ENCODE data around the gene KLK5. TPM values are rescaled to one million over a fixed set of nuclear protein-coding genes. Genes with fewer than 3 reads are reported as not detected.

The KLK5 gene
- total RNA-seq, 1 experiment from 2014 or later: not detected

DNA sequence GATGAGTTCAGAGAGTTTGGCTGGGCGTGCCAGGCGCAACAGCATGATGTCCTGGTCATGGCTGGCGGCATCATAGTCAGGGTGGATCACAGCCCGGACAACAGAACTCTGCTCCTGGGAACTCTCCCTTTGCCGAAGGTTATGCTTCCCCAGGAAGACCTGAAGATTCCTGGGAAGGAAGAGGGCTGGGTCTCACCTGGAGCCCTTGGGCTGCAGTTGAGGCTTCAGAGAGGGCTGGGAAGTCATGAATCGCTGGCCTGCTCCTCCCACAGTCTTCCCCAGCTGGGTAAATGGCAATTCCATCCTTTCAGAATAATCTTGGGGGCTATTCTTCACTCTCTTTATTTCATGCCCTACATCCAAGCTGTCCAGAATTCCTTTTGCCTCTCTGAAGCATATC lies 10.5 kb upstream of the KLK5 start:
- no peak for DNase-seq
- Histone ChIP-seq H3K4me2 (ENCODE audit: low read depth, low read length, poor library complexity, severe bottlenecking) (no peak overlapping the region), H3K9me3 (ENCODE audit: low read length) (no peaks in the 10 kb centered on the region; the same call in 1 of the 2 replicates), H3K4me3 (ENCODE audit: low read length) (no peak overlapping the region), H3K4me1 (ENCODE audit: low read length) (no peaks in the 10 kb centered on the region), H3K27me3 (ENCODE audit: low read length) (no peaks in the 10 kb centered on the region), H3K9me2 (replicated peaks; ENCODE audit: insufficient read depth, low read length) (no peaks in the 10 kb centered on the region), H4K20me1 (ENCODE audit: insufficient read depth, low read depth, low read length) (no peaks in the 10 kb centered on the region), H3K9ac (ENCODE audit: low read length) (no peak overlapping the region), H3K36me3 (ENCODE audit: insufficient read depth, low read length) (no peaks in the 10 kb centered on the region), H3K27ac (ENCODE audit: low read length) (no peak overlapping the region), H3K79me2 (ENCODE audit: low read length) (no peaks in the 10 kb centered on the region), H2AFZ (ENCODE audit: low read length) (no peak overlapping the region)

- H3K36me3 ChIP-seq (ENCODE audit: insufficient read depth, low read length): no peaks in the 10 kb centered on the region
- no peaks in the 10 kb centered on the region; the same call in 1 of the 2 replicates for H3K9me3 ChIP-seq (ENCODE audit: low read length)
- no peak overlapping the region for H3K9ac ChIP-seq (ENCODE audit: low read length)
- no peaks in the 10 kb centered on the region for H4K20me1 ChIP-seq (ENCODE audit: insufficient read depth, low read depth, low read length)
- no peaks in the 10 kb centered on the region for H3K79me2 ChIP-seq (ENCODE audit: low read length)
- no peak overlapping the region for H3K27ac ChIP-seq (ENCODE audit: low read length)
- H3K9me2 ChIP-seq (replicated peaks; ENCODE audit: insufficient read depth, low read length): no peaks in the 10 kb centered on the region
- H3K4me3 ChIP-seq (ENCODE audit: low read length): no peak overlapping the region
- no peak overlapping the region for H2AFZ ChIP-seq (ENCODE audit: low read length)
- H3K27me3 ChIP-seq (ENCODE audit: low read length): no peaks in the 10 kb centered on the region
- no peak for DNase-seq
- H3K4me1 ChIP-seq (ENCODE audit: low read length): no peaks in the 10 kb centered on the region
- no peak overlapping the region for H3K4me2 ChIP-seq (ENCODE audit: low read depth, low read length, poor library complexity, severe bottlenecking)
Observed at GRCh38 chr19:50962245-50962644, 9.4 kb upstream of the KLK5 start.

GRCh38 chr19:50959731-50960500 lies 7.1 kb upstream of the KLK5 start:
- H3K4me2 ChIP-seq (ENCODE audit: low read depth, low read length, poor library complexity, severe bottlenecking): no peak overlapping the region
- no peaks in the 10 kb centered on the region for H3K9me2 ChIP-seq (replicated peaks; ENCODE audit: insufficient read depth, low read length)
- no peaks in the 10 kb centered on the region; the same call in 1 of the 2 replicates for H3K9me3 ChIP-seq (ENCODE audit: low read length)
- H3K27me3 ChIP-seq (ENCODE audit: low read length): no peaks in the 10 kb centered on the region
- no peak overlapping the region for H3K4me3 ChIP-seq (ENCODE audit: low read length)
- no peak overlapping the region for H3K27ac ChIP-seq (ENCODE audit: low read length)
- no peak for DNase-seq
- H3K4me1 ChIP-seq (ENCODE audit: low read length): no peaks in the 10 kb centered on the region
- H3K36me3 ChIP-seq (ENCODE audit: insufficient read depth, low read length): no peaks in the 10 kb centered on the region
- no peaks in the 10 kb centered on the region for H3K79me2 ChIP-seq (ENCODE audit: low read length)
- H4K20me1 ChIP-seq (ENCODE audit: insufficient read depth, low read depth, low read length): no peaks in the 10 kb centered on the region
- H2AFZ ChIP-seq (ENCODE audit: low read length): no peak overlapping the region
- H3K9ac ChIP-seq (ENCODE audit: low read length): no peak overlapping the region

GRCh38 chr19:50957587-50957986 lies 4.7 kb upstream of the KLK5 start:
- Histone ChIP-seq H3K9me2 (replicated peaks; ENCODE audit: insufficient read depth, low read length) (no peaks in the 10 kb centered on the region), H3K36me3 (ENCODE audit: insufficient read depth, low read length) (no peaks in the 10 kb centered on the region), H3K9me3 (ENCODE audit: low read length) (no peaks in the 10 kb centered on the region; the same call in 1 of the 2 replicates), H3K79me2 (ENCODE audit: low read length) (no peaks in the 10 kb centered on the region), H3K27me3 (ENCODE audit: low read length) (no peaks in the 10 kb centered on the region), H3K4me1 (ENCODE audit: low read length) (no peaks in the 10 kb centered on the region), H3K27ac (ENCODE audit: low read length) (no peak overlapping the region), H3K4me2 (ENCODE audit: low read depth, low read length, poor library complexity, severe bottlenecking) (no peak overlapping the region), H3K9ac (ENCODE audit: low read length) (no peak overlapping the region), H2AFZ (ENCODE audit: low read length) (no peak overlapping the region), H3K4me3 (ENCODE audit: low read length) (no peak overlapping the region), H4K20me1 (ENCODE audit: insufficient read depth, low read depth, low read length) (no peaks in the 10 kb centered on the region)
- no peak for DNase-seq

- H4K20me1 ChIP-seq (ENCODE audit: insufficient read depth, low read depth, low read length): no peaks in the 10 kb centered on the region
- no peaks in the 10 kb centered on the region for H3K36me3 ChIP-seq (ENCODE audit: insufficient read depth, low read length)
- no peaks in the 10 kb centered on the region for H3K27me3 ChIP-seq (ENCODE audit: low read length)
- no peak overlapping the region for H3K4me2 ChIP-seq (ENCODE audit: low read depth, low read length, poor library complexity, severe bottlenecking)
- H3K4me1 ChIP-seq (ENCODE audit: low read length): no peaks in the 10 kb centered on the region
- no peak overlapping the region for H3K4me3 ChIP-seq (ENCODE audit: low read length)
- no peaks in the 10 kb centered on the region for H3K79me2 ChIP-seq (ENCODE audit: low read length)
- no peak overlapping the region for H3K9ac ChIP-seq (ENCODE audit: low read length)
- no peak for DNase-seq
- H2AFZ ChIP-seq (ENCODE audit: low read length): no peak overlapping the region
- no peak overlapping the region for H3K27ac ChIP-seq (ENCODE audit: low read length)
- no peaks in the 10 kb centered on the region for H3K9me2 ChIP-seq (replicated peaks; ENCODE audit: insufficient read depth, low read length)
- H3K9me3 ChIP-seq (ENCODE audit: low read length): no peaks in the 10 kb centered on the region
Observed at GRCh38 chr19:50949861-50950260, 3.0 kb downstream of the KLK5 start.

- no peaks in the 10 kb centered on the region for H3K27me3 ChIP-seq (ENCODE audit: low read length)
- no peak for DNase-seq
- no peak overlapping the region for H3K4me2 ChIP-seq (ENCODE audit: low read depth, low read length, poor library complexity, severe bottlenecking)
- no peak overlapping the region for H3K27ac ChIP-seq (ENCODE audit: low read length)
- H3K9me2 ChIP-seq (replicated peaks; ENCODE audit: insufficient read depth, low read length): no peaks in the 10 kb centered on the region
- H3K9ac ChIP-seq (ENCODE audit: low read length): no peak overlapping the region
- no peaks in the 10 kb centered on the region for H3K4me1 ChIP-seq (ENCODE audit: low read length)
- no peak overlapping the region for H2AFZ ChIP-seq (ENCODE audit: low read length)
- H4K20me1 ChIP-seq (ENCODE audit: insufficient read depth, low read depth, low read length): no peaks in the 10 kb centered on the region
- H3K4me3 ChIP-seq (ENCODE audit: low read length): no peak overlapping the region
- H3K79me2 ChIP-seq (ENCODE audit: low read length): no peaks in the 10 kb centered on the region
- H3K9me3 ChIP-seq (ENCODE audit: low read length): no peaks in the 10 kb centered on the region
- H3K36me3 ChIP-seq (ENCODE audit: insufficient read depth, low read length): no peaks in the 10 kb centered on the region
Observed at GRCh38 chr19:50947123-50947522, 5.7 kb downstream of the KLK5 start.

DNA sequence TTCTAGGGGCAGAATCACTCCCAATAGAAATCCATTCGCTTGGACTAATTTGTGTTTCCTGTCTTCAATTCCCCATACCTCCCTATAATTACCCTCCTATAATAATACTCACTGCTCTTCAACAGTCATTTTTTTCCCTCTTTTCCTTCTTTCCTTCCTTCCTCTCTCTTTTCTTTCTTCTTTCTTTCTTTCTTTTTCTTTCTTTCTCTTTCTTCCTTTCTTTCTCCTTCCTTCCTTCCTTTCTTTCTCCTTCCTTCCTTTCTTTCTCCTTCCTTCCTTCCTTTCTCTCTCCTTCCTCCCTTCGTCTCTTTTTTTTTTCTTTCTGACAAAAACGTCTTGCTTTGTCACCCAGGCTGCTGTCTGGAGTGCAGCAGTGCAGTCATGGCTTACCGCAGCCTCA lies 8.0 kb downstream of the KLK5 start:
- Histone ChIP-seq H3K36me3 (ENCODE audit: insufficient read depth, low read length) (no peaks in the 10 kb centered on the region), H3K4me1 (ENCODE audit: low read length) (no peaks in the 10 kb centered on the region), H2AFZ (ENCODE audit: low read length) (no peak overlapping the region), H3K79me2 (ENCODE audit: low read length) (no peaks in the 10 kb centered on the region), H3K27ac (ENCODE audit: low read length) (no peak overlapping the region), H4K20me1 (ENCODE audit: insufficient read depth, low read depth, low read length) (no peaks in the 10 kb centered on the region), H3K9me3 (ENCODE audit: low read length) (no peaks in the 10 kb centered on the region), H3K9ac (ENCODE audit: low read length) (no peak overlapping the region), H3K27me3 (ENCODE audit: low read length) (no peaks in the 10 kb centered on the region), H3K9me2 (replicated peaks; ENCODE audit: insufficient read depth, low read length) (no peaks in the 10 kb centered on the region), H3K4me2 (ENCODE audit: low read depth, low read length, poor library complexity, severe bottlenecking) (no peak overlapping the region), H3K4me3 (ENCODE audit: low read length) (no peak overlapping the region)
- DNase-seq: no peak

- Histone ChIP-seq H4K20me1 (ENCODE audit: insufficient read depth, low read depth, low read length) (no peaks in the 10 kb centered on the region), H3K9me3 (ENCODE audit: low read length) (no peaks in the 10 kb centered on the region), H3K27ac (ENCODE audit: low read length) (no peak overlapping the region), H3K9ac (ENCODE audit: low read length) (no peak overlapping the region), H3K9me2 (replicated peaks; ENCODE audit: insufficient read depth, low read length) (no peaks in the 10 kb centered on the region), H2AFZ (ENCODE audit: low read length) (no peak overlapping the region), H3K36me3 (ENCODE audit: insufficient read depth, low read length) (no peaks in the 10 kb centered on the region), H3K4me2 (ENCODE audit: low read depth, low read length, poor library complexity, severe bottlenecking) (no peak overlapping the region), H3K4me3 (ENCODE audit: low read length) (no peak overlapping the region), H3K4me1 (ENCODE audit: low read length) (no peaks in the 10 kb centered on the region), H3K79me2 (ENCODE audit: low read length) (no peaks in the 10 kb centered on the region), H3K27me3 (ENCODE audit: low read length) (no peaks in the 10 kb centered on the region)
- no peak for DNase-seq
Observed at GRCh38 chr19:50943074-50943828, 9.6 kb downstream of the KLK5 start.
